Activated CD4-positive, alpha-beta memory T cell treated with anti-CD3 and anti-CD28 coated beads, Interleukin-2, amount 10 ng/mL, durations not matched to agents 7 days and 5 days (primary cell): ENCODE data around the gene TBL2. TPM values are rescaled to one million over a fixed set of nuclear protein-coding genes. Genes with fewer than 3 reads are reported as not detected.
"Not testable (repeated sequence)": the region's sequence is repeated elsewhere in the genome, so short reads cannot be mapped to it uniquely, and the experiment has no call there.

Experiments used
- CTCF ChIA-PET: fragments of 350-600 bp; sonication (Branson Sonifier 250); formaldehyde crosslinking; loops from one replicate; lab custom pipeline; 2021; ENCODE audit warnings: antibody characterized with exemption, inconsistent platforms; lab: Charles Lee
- POLR2A ChIA-PET: fragments of 350-600 bp; sonication (Branson Sonifier 250); formaldehyde crosslinking; loops from one replicate; lab custom pipeline; 2021; ENCODE audit warnings: antibody characterized with exemption; lab: Charles Lee
- DNase-seq: peaks from one replicate; pipeline ENCODE4 v3.0.0-alpha.2; 2020
- H3K27ac Mint-ChIP-seq: one replicate; pipeline ENCODE4 v1.8.0; 2021; ENCODE audit warnings: mild to moderate bottlenecking, mixed read lengths
- H3K27me3 Mint-ChIP-seq: one replicate; pipeline ENCODE4 v1.8.0; 2021; ENCODE audit warnings: mixed read lengths
- H3K36me3 Mint-ChIP-seq: one replicate; pipeline ENCODE4 v1.8.0; 2021; ENCODE audit warnings: low read depth, mixed read lengths
- H3K4me1 Mint-ChIP-seq: one replicate; pipeline ENCODE4 v1.8.0; 2021; ENCODE audit warnings: mixed read lengths
- H3K4me3 Mint-ChIP-seq: one replicate; pipeline ENCODE4 v1.8.0; 2021; ENCODE audit warnings: mild to moderate bottlenecking, mixed read lengths
- H3K9me3 Mint-ChIP-seq: one replicate; pipeline ENCODE4 v1.8.0; 2021; ENCODE audit warnings: mixed read lengths
- total RNA-seq, 2 experiments: library from RNA; stranded (reverse); gene quantifications; one replicate each; pipeline ENCODE4 v1.2.3, GENCODE V29; 2021

Gene TBL2
- total RNA-seq, 2 experiments from 2014 or later: 27.1 to 29.0 TPM

DNA sequence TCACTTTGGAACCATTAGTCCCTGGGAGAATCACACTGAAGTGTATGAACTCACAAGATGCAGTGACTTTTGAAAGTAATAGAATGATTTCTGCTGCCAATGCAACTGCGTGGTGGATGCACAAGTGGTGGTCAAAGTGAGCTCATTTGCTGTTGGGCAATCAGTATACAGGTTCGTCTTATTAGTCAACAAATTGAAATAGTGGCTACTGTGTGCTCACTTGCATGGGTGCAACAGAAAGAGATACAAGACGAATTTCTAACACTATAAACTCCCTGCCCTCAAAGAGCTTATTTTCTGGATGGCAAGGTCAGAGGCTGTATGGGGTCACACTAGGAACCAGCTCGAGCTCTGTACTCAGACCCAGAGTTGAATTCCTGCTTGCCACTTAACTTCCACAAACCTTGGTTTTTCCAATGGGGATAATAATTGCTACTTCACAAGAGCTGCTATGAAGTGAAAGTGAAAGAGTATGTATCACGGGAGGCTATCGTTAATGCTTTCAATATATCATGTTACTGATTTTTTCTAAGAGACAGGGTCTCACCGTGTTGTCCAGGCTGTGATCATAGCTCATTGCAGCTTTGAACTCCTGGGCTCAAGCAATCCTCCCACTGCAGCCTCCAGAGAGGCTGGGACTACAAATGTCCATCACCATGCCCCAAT lies 12.6 kb downstream of the TBL2 start:
- ChIA-PET POLR2A (interaction anchor here (0.8 to 4.4 kb wide), 9 partner anchors 9 to 89 kb away, joined by 3 to 27 read pairs (median 9); partner anchors contain the start of genes BAZ1B, BCL7B and TBL2), CTCF (interaction anchor here (1.0 to 1.6 kb wide), 4 partner anchors 12 to 169 kb away, joined by 3 to 6 read pairs (median 5); partner anchors contain the start of genes BAZ1B and TBL2)
- no peak for DNase-seq
- Mint-ChIP-seq H3K27ac (peak overlapping the region; percentile 64), H3K4me1 (peaks cover 32% of the 10 kb centered on the region), H3K9me3 (no peaks in the 10 kb centered on the region), H3K27me3 (no peaks in the 10 kb centered on the region), H3K36me3 (peaks cover 14% of the 10 kb centered on the region), H3K4me3 (peak overlapping the region; percentile 69)

DNA sequence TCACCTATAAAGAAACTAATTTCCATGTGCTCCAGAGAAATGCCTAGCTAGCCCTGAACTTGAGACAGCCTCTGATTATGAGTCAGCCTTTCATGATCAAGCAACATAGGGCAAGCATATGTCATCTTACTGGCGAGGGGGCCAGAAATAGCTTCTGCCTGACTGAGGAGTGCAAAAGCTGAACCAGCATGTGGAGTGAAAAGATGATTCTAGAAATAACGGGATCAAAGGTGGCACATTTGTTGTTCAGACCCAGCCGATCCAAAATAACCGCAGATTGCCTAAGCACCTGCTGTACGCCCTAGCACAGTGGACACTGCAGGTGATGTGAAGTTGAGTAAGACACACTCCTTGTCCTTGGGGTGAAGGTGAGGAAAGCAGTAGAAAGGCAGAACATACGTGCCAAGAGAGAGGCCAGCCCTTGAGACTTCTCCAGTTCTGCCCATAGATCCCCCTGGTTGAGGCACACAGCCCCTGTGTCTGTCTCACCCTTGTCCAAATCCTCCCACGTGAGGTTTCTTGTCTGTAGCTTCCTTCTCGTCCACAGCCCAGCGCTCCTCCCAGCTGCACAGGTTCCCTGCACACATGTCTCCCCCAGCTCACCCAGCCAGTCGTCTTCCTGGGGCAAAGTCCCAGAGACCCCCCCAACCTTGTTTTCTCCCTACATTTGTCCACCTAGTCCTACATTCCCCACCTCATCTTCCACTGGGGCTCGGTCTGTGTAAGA lies 18.1 kb downstream of the TBL2 start:
- Mint-ChIP-seq H3K27ac (no peak overlapping the region), H3K9me3 (no peaks in the 10 kb centered on the region), H3K4me3 (no peak overlapping the region), H3K36me3 (peaks cover 12% of the 10 kb centered on the region), H3K4me1 (peaks cover 31% of the 10 kb centered on the region), H3K27me3 (no peaks in the 10 kb centered on the region)
- POLR2A ChIA-PET: interaction anchor here (1.3 to 4.9 kb wide), 4 partner anchors 17 to 178 kb away, joined by 5 to 100 read pairs (median 6); partner anchors contain the start of genes ABHD11, BAZ1B and TBL2
- CTCF ChIA-PET: interaction anchor here (1.1 to 1.6 kb wide), 2 partner anchors 38 to 174 kb away, joined by 3 read pairs; partner anchors contain the start of gene BAZ1B
- DNase-seq: no peak

DNA sequence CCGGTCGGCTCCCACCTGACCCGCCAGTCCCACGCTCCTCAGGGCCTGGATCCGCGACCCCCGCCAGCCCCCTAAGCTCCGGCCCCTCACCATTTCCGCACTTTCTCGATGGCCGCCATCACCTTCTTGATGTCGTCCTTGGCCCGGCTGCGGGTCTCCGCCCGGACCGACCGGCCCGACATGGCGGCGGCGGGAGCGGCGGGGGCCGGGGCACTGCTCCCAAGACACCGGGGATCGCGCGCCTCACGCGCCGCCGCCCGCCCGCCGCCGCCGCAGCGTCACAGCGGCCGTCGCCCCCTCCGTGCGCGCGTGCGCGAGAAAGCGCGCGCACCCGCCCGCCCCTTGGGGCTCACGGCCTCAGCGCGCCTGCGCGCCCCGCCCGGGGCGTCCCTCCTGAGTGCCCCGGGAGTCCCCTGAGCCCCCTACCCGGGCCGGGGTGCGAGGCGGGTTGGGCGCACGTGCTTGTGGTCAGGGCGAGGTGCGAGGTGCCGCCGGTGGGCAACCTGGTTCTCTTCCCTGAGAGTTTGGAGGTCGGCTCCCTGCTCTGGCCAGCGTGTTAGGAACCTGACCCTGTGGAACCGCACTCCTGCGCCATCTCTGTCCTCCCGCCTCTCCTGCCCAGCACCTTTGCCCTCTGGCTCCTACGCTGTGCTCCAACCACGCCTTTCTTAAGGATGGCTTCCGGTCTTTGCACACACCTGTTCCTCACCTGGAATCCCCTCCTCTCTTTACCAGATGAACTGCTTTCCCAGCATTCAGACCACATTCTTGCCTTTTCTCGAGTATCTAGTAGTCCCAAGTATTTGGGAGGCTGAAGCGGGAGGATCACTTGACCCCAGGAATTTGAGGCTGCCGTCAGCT lies 20.8 kb downstream of the TBL2 start, which contains the start of gene BCL7B:
BCL7B (minus strand) TSS at position 294 of the 861 bp plus-strand sequence; CDS start at position 182, 112 bp downstream.
- no peaks in the 10 kb centered on the region for H3K27me3 Mint-ChIP-seq
- H3K4me1 Mint-ChIP-seq: peaks cover 44% of the 10 kb centered on the region
- CTCF ChIA-PET: interaction anchor here (1.0 to 3.4 kb wide), 4 partner anchors 10 to 37 kb away, joined by 3 to 8 read pairs (median 6); partner anchors contain the start of genes BAZ1B and TBL2
- no peaks in the 10 kb centered on the region for H3K9me3 Mint-ChIP-seq
- POLR2A ChIA-PET: interaction anchor here (0.7 to 4.9 kb wide), 14 partner anchors 9 to 181 kb away, joined by 3 to 100 read pairs (median 5); partner anchors contain the start of genes ABHD11, BAZ1B and TBL2
- peak; percentile 83 for DNase-seq
- peaks cover 24% of the 10 kb centered on the region for H3K36me3 Mint-ChIP-seq
- peak within 1 kb of the TSS; percentile 90 for H3K4me3 Mint-ChIP-seq
- peak within 1 kb of the TSS; percentile 94 for H3K27ac Mint-ChIP-seq

DNA sequence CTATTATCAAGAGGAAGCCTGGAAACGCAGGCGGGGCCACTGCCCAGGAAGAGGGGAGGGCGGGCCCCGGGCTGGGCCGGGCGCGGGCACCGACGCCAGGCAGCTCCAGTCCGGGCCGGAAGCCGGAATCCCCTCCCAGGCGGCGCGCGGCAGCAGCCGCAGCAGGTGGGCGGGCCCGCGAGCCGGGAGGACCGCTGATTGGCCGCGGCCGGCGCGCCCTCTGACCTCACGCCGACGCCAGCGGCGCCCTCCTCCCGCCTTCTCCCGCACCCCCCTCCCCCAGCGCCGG lies 21.3 kb downstream of the TBL2 start:
- ChIA-PET POLR2A (interaction anchor here (0.6 to 4.9 kb wide), 17 partner anchors 8 to 181 kb away, joined by 3 to 100 read pairs (median 5); partner anchors contain the start of genes ABHD11, BAZ1B, STX1A and TBL2), CTCF (interaction anchor here (1.0 to 3.4 kb wide), 5 partner anchors 10 to 37 kb away, joined by 3 to 8 read pairs (median 6); partner anchors contain the start of genes BAZ1B and TBL2)
- Mint-ChIP-seq H3K4me3 (peak overlapping the region; percentile 90), H3K9me3 (no peaks in the 10 kb centered on the region), H3K36me3 (peaks cover 28% of the 10 kb centered on the region), H3K27ac (peak overlapping the region; percentile 85), H3K27me3 (no peaks in the 10 kb centered on the region), H3K4me1 (peaks cover 46% of the 10 kb centered on the region)
- DNase-seq: peak; percentile 95

DNA sequence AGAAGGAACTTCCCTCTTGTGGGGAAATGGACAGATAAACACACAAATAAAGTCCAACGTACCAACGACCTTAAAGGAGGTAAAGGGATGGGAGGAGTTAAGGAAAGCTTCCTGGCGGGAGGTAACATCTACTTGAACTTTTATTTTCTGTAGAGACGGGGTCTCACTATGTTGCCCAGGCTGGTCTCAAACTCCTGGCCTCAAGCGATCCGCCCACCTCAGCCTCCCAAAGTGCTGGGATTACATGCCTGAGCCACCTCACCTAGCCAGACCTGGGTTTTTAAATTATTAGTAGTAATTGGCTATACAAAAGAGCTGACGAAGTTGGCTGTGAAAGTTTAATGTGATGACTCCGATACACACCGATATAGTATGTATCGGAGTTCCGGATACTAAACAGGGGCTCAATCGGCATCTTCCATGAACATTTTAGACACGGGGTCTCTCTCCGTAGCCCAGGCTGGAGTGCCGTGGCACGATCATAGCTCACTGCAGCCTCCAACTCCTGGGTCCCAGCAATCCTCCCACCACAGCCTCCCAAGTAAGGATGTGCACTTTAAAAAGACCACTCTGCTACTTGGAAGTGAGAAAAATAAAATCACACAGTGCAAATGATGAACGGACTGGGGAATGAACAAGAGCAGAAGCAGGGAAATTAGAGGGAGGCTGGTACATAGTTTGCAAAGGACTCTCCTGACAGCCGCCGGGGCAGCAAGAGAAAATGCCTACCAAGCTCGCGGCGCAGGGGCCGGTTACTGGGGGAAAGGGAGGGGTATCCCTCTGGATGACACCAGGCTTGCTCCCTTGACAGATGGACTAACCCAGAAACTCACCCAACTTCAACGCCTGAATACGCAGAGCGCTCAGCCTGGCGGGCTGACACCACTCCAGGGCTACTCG lies 21.9 kb downstream of the TBL2 start:
- peaks cover 44% of the 10 kb centered on the region for H3K4me1 Mint-ChIP-seq
- no peaks in the 10 kb centered on the region for H3K9me3 Mint-ChIP-seq
- POLR2A ChIA-PET: interaction anchor here (0.6 to 4.9 kb wide), 19 partner anchors 8 to 182 kb away, joined by 3 to 100 read pairs (median 5); partner anchors contain the start of genes ABHD11, BAZ1B, STX1A and TBL2
- H3K36me3 Mint-ChIP-seq: peaks cover 30% of the 10 kb centered on the region
- no peaks in the 10 kb centered on the region for H3K27me3 Mint-ChIP-seq
- peak overlapping the region; percentile 85 for H3K27ac Mint-ChIP-seq
- DNase-seq: no peak
- peak overlapping the region; percentile 90 for H3K4me3 Mint-ChIP-seq
- CTCF ChIA-PET: interaction anchor here (1.0 to 3.4 kb wide), 5 partner anchors 9 to 36 kb away, joined by 3 to 8 read pairs (median 6); partner anchors contain the start of genes BAZ1B and TBL2

DNA sequence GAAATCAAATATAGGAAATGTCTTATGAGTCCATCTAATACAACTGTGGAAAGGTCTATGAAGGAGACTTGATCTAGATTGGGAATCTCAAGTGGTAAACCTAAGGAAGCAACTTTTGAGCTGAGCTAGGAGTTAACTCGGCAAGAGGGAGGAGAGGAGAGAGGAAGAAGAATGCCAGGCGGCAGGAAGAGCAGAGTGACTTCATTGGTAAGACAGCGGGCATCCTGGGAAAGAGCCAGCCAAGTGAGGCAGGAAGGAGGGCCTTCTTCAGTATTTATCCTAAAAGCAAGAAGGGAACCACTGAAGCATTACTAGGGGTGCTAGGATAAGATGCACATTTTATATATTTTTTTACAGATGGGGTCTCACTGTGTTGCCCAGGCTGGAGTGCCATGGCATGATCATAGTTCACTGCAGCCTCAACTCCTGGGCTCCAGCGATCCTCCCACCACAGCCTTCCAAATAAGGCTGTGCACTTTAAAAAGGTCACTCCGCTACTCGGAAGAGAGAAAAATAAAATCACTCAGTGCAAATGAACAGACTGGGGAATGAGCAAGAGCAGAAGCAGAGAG lies 22.9 kb downstream of the TBL2 start:
- POLR2A ChIA-PET: interaction anchor here (1.5 to 4.9 kb wide), 8 partner anchors 9 to 183 kb away, joined by 3 to 100 read pairs (median 16); partner anchors contain the start of genes ABHD11, BAZ1B, STX1A and TBL2
- CTCF ChIA-PET: interaction anchor here (0.9 to 3.4 kb wide), 4 partner anchors 27 to 35 kb away, joined by 3 to 8 read pairs (median 6); partner anchors contain the start of gene BAZ1B
- Mint-ChIP-seq H3K36me3 (peaks cover 35% of the 10 kb centered on the region), H3K9me3 (no peaks in the 10 kb centered on the region), H3K27ac (peak overlapping the region; percentile 85), H3K27me3 (no peaks in the 10 kb centered on the region), H3K4me1 (peaks cover 41% of the 10 kb centered on the region), H3K4me3 (peak overlapping the region; percentile 90)
- DNase-seq: no peak

DNA sequence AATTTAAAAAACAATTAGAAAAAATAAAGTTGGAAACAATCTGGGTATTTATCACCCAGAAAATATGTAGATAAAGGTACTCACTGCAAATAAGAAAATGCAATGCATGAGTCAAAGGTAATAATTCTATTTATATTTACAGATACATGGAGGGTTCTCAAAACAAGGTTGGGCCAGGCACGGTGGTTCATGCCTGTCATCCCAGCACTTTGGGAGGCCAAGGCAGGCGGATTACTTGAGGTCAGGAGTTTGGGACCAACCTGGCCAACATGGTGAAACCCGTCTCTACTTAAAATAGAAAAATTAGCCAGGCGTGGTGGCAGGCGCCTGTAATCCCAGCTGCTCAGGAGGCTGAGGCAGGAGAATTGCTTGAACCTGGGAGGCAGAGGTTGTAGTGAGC lies 28.3 kb downstream of the TBL2 start:
- ChIA-PET CTCF (interaction anchor here (1.4 kb wide), 1 partner anchor 28 kb away, joined by 4 read pairs; the partner anchor contains the start of gene BAZ1B), POLR2A (interaction anchor here (3.1 kb wide), 1 partner anchor 28 kb away, joined by 16 read pairs; the partner anchor contains the start of gene BAZ1B)
- not testable (repeated sequence) for H3K4me3 Mint-ChIP-seq, H3K27me3 Mint-ChIP-seq, DNase-seq, H3K27ac Mint-ChIP-seq, H3K9me3 Mint-ChIP-seq
- H3K36me3 Mint-ChIP-seq: peaks cover 46% of the 10 kb centered on the region
- peaks cover 42% of the 10 kb centered on the region for H3K4me1 Mint-ChIP-seq

DNA sequence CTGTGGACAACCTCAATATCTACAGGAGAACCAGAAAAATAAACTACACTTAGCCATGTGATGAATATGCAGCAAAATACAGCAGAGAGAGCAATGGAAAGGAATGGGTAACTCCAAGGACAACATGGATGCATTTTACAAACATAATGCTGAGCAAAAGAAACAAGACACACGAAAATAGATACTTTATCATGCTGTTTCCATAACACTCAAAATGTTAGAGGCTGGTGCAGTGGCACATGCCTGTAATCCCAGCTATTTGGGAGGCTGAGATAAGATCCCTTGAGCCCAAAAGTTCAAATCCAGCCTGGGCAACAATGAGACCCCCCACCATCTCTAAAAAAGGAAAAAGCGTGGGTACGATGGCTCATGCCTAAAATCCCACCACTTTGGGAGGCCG lies 29.2 kb downstream of the TBL2 start:
- no peak for DNase-seq
- Mint-ChIP-seq H3K4me3 (no peak overlapping the region), H3K27ac (no peak overlapping the region), H3K9me3 (no peaks in the 10 kb centered on the region), H3K4me1 (peaks cover 35% of the 10 kb centered on the region), H3K27me3 (no peaks in the 10 kb centered on the region), H3K36me3 (peaks cover 44% of the 10 kb centered on the region)
- ChIA-PET POLR2A (interaction anchor here (3.1 kb wide), 1 partner anchor 27 kb away, joined by 16 read pairs; the partner anchor contains the start of gene BAZ1B), CTCF (interaction anchor here (1.4 kb wide), 1 partner anchor 27 kb away, joined by 4 read pairs; the partner anchor contains the start of gene BAZ1B)

DNA sequence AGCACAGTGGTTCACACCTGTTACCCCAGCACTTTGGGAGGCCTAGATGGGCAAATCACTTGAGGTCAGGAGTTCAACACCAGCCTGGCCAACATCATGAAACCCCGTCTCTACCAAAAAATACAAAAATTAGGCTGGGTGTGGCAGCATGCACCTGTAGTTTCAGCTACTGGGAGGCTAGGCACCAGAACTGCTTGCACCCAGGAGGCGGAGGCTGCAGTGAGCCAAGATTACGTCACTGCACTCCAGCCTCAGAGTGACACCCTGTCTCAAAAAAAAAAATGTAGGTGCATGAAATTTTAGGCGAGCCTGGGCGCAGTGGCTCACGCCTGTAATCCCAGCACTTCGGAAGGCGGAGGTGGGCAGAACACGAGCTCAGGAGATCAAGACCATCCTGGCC lies 30.5 kb downstream of the TBL2 start:
- POLR2A ChIA-PET: interaction anchor here (0.8 to 3.1 kb wide), 8 partner anchors 9 to 26 kb away, joined by 3 to 16 read pairs (median 4); partner anchors contain the start of gene BAZ1B
- Mint-ChIP-seq H3K36me3 (peaks cover 46% of the 10 kb centered on the region), H3K9me3 (no peaks in the 10 kb centered on the region), H3K4me3 (no peak overlapping the region), H3K4me1 (peaks cover 37% of the 10 kb centered on the region), H3K27ac (peak overlapping the region; percentile 19), H3K27me3 (no peaks in the 10 kb centered on the region)
- CTCF ChIA-PET: interaction anchor here (1.0 to 1.6 kb wide), 3 partner anchors 9 to 22 kb away, joined by 3 to 5 read pairs (median 3); partner anchors contain the start of gene BCL7B
- DNase-seq: no peak

DNA sequence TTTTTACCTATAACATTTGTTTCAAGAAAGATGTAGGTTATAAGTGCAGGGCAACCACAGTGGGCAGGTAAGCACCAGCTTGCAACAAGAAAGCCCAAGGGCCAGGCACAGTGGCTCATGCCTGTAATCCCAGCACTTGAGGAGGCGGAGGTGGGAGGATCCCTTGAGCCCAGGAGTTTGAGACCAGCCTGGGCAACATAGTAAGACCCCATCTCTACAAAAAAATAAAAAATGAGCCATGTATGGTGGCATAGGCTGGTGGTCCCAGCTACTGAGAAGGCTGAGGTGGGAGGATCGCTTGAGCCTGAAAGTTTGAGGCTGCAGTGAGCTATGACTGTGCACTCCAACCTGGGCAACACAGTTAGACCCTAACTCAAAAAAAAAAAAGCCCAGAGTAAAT lies 33.7 kb downstream of the TBL2 start:
- DNase-seq: no peak
- CTCF ChIA-PET: no interaction called here

More for the DNA sequence above, 33.7 kb downstream of the TBL2 start:
- Mint-ChIP-seq H3K4me1 (peaks cover 34% of the 10 kb centered on the region), H3K36me3 (peaks cover 54% of the 10 kb centered on the region), H3K27ac (no peak overlapping the region), H3K9me3 (no peaks in the 10 kb centered on the region), H3K27me3 (no peaks in the 10 kb centered on the region), H3K4me3 (no peak overlapping the region)
- POLR2A ChIA-PET: interaction anchor here (1.4 kb wide), 1 partner anchor 12 kb away, joined by 4 read pairs; the partner anchor contains the start of gene BCL7B
